Measurements from ENCODE around the gene STIM2.

DNA sequence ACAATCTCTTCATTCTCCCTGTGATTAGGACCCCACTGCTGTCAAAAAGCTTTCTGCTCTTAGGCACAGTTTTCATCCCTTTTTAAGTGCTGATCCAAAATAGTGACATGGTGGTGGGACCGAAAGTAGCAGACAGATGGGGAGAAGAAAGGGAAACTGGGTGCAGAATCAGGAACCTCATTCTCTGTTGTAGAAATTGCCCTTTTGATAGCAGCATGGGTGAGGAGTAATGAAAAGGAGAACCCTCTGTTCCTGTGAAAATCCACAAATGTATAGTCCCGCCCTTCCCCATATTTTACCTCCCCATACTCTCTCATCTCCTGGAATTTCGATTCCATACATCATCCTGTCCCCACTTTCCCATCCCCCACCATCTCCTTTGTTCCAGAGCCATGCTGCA lies 126.5 kb downstream of the STIM2 start:
- TF ChIP-seq, protein P1, sequence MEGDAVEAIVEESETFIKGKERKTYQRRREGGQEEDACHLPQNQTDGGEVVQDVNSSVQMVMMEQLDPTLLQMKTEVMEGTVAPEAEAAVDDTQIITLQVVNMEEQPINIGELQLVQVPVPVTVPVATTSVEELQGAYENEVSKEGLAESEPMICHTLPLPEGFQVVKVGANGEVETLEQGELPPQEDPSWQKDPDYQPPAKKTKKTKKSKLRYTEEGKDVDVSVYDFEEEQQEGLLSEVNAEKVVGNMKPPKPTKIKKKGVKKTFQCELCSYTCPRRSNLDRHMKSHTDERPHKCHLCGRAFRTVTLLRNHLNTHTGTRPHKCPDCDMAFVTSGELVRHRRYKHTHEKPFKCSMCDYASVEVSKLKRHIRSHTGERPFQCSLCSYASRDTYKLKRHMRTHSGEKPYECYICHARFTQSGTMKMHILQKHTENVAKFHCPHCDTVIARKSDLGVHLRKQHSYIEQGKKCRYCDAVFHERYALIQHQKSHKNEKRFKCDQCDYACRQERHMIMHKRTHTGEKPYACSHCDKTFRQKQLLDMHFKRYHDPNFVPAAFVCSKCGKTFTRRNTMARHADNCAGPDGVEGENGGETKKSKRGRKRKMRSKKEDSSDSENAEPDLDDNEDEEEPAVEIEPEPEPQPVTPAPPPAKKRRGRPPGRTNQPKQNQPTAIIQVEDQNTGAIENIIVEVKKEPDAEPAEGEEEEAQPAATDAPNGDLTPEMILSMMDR (IDR thresholded peaks at IDR 0.05), result no peak
- TF ChIP-seq POLR2A (IDR thresholded peaks at IDR 0.05), result no peak
- TF ChIP-seq POLR2AphosphoS5 (IDR thresholded peaks at IDR 0.05), result no peak

All from prostate gland (tissue), 2 donors.